ENCODE measurements around the gene EPN2. TPM values are rescaled to one million over a fixed set of nuclear protein-coding genes. Genes with fewer than 3 reads are reported as not detected.

EPN2 gene
- total RNA-seq, 1 donor from 2014 or later: 74.5 TPM

DNA sequence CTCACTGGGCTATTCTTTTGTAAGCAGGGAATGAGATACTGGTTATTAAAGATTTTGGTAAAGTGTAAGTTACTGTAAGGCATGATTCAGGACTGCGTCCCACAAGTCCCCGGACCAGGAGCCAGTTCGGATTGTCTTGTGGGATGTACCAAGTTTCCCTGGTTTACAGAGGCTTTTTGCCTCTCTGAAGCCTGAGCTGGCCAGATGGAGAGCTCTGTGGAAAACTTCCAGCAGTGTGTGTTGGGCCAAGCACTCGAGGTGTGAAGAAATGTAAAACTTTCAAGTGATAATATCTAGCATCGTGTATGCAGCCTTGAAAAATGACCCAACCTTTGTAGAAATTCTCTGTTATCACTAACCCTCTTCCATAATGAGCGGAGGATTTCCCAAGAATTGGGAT, 2.4 kb downstream of the EPN2 start:
- TF ChIP-seq, protein P1, sequence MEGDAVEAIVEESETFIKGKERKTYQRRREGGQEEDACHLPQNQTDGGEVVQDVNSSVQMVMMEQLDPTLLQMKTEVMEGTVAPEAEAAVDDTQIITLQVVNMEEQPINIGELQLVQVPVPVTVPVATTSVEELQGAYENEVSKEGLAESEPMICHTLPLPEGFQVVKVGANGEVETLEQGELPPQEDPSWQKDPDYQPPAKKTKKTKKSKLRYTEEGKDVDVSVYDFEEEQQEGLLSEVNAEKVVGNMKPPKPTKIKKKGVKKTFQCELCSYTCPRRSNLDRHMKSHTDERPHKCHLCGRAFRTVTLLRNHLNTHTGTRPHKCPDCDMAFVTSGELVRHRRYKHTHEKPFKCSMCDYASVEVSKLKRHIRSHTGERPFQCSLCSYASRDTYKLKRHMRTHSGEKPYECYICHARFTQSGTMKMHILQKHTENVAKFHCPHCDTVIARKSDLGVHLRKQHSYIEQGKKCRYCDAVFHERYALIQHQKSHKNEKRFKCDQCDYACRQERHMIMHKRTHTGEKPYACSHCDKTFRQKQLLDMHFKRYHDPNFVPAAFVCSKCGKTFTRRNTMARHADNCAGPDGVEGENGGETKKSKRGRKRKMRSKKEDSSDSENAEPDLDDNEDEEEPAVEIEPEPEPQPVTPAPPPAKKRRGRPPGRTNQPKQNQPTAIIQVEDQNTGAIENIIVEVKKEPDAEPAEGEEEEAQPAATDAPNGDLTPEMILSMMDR (IDR thresholded peaks at IDR 0.05; ENCODE audit: unreplicated experiment): no peak
- Mint-ChIP-seq H3K36me3 (ENCODE audit: low read depth, unreplicated experiment) (peaks cover 6% of the 10 kb centered on the region), H3K4me1 (ENCODE audit: unreplicated experiment) (peaks cover 27% of the 10 kb centered on the region), H3K9me3 (ENCODE audit: unreplicated experiment) (no peaks in the 10 kb centered on the region), H3K4me3 (ENCODE audit: unreplicated experiment) (peak overlapping the region; percentile 57), H3K27me3 (ENCODE audit: unreplicated experiment) (peaks cover 3% of the 10 kb centered on the region), H3K27ac (ENCODE audit: unreplicated experiment) (no peak overlapping the region)
- DNase-seq (ENCODE audit: low spot score): no peak

DNA sequence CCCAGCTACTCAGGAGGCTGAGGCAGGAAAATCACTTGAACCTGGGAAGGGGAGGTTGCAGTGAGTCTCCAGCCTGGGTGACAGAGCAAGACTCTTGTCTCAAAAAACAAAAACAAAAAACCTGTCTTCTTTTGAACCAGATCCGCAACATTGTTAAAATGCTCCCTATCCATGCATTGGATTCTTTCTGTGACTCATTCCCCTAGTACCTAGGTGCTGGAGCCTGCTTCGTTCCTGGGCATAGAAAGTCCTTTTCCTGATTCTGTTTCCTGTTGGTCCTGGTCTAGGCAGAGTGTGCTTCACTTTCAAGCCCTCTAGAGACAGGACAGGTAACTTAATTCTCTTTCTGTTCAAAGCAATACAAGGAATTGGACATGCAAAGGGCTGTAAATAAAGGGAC, 5.2 kb downstream of the EPN2 start:
- H3K4me1 Mint-ChIP-seq (ENCODE audit: unreplicated experiment): peaks cover 33% of the 10 kb centered on the region
- DNase-seq (ENCODE audit: low spot score): no peak
- no peaks in the 10 kb centered on the region for H3K9me3 Mint-ChIP-seq (ENCODE audit: unreplicated experiment)
- peak overlapping the region; percentile 65 for H3K27ac Mint-ChIP-seq (ENCODE audit: unreplicated experiment)
- peaks cover 3% of the 10 kb centered on the region for H3K27me3 Mint-ChIP-seq (ENCODE audit: unreplicated experiment)
- peaks cover 6% of the 10 kb centered on the region for H3K36me3 Mint-ChIP-seq (ENCODE audit: low read depth, unreplicated experiment)
- TF ChIP-seq, protein P1 (IDR thresholded peaks at IDR 0.05; ENCODE audit: unreplicated experiment): no peak
- no peak overlapping the region for H3K4me3 Mint-ChIP-seq (ENCODE audit: unreplicated experiment)

DNA sequence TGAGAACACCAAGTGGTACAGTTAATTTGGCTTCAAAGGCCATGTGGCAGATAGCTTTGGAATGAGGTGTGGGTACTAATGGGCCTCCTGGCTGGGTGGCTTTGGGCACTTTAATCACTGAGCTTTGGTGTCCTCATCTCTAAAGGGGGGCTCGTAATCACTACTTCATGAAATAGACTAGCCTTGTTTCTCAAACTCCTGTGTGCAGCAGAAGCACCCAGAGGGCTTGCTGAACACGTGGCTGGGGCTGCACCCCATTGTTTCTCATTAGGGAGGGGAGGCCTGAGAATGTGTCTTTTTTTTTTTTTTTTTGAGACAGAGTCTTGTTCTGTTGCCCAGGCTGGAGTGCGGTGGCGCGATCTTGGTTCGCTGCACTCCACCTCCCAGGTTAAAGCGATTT, 5.8 kb downstream of the EPN2 start:
- no peak overlapping the region for H3K4me3 Mint-ChIP-seq (ENCODE audit: unreplicated experiment)
- no peak for DNase-seq (ENCODE audit: low spot score)
- TF ChIP-seq, protein P1 (IDR thresholded peaks at IDR 0.05; ENCODE audit: unreplicated experiment): no peak
- peaks cover 3% of the 10 kb centered on the region for H3K27me3 Mint-ChIP-seq (ENCODE audit: unreplicated experiment)
- peaks cover 6% of the 10 kb centered on the region for H3K36me3 Mint-ChIP-seq (ENCODE audit: low read depth, unreplicated experiment)
- peak overlapping the region; percentile 65 for H3K27ac Mint-ChIP-seq (ENCODE audit: unreplicated experiment)
- H3K9me3 Mint-ChIP-seq (ENCODE audit: unreplicated experiment): no peaks in the 10 kb centered on the region
- peaks cover 39% of the 10 kb centered on the region for H3K4me1 Mint-ChIP-seq (ENCODE audit: unreplicated experiment)

DNA sequence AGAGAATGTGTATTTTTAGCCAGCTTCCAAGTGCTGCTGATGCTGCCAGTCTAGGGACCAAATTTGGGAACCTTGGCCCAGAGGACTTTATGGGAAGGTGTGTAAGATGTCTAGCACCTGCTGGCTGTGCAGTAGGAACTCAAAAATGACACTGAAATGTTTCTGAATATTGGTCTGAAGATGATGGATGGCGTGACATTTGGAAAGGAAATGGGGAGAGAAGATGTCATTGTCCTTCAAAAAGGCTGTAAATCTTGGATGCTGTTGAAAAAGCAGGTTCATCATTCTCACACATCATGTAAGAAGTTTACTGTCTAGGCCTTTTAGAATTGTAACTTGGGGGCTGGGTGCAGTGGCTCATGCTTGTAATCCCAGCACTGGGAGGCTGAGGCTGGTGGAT, 6.7 kb downstream of the EPN2 start:
- Mint-ChIP-seq H3K27ac (ENCODE audit: unreplicated experiment) (no peak overlapping the region), H3K27me3 (ENCODE audit: unreplicated experiment) (peaks cover 3% of the 10 kb centered on the region), H3K4me3 (ENCODE audit: unreplicated experiment) (no peak overlapping the region), H3K36me3 (ENCODE audit: low read depth, unreplicated experiment) (peaks cover 10% of the 10 kb centered on the region), H3K4me1 (ENCODE audit: unreplicated experiment) (peaks cover 41% of the 10 kb centered on the region), H3K9me3 (ENCODE audit: unreplicated experiment) (no peaks in the 10 kb centered on the region)
- DNase-seq (ENCODE audit: low spot score): no peak
- TF ChIP-seq, protein P1 (IDR thresholded peaks at IDR 0.05; ENCODE audit: unreplicated experiment): no peak

DNA sequence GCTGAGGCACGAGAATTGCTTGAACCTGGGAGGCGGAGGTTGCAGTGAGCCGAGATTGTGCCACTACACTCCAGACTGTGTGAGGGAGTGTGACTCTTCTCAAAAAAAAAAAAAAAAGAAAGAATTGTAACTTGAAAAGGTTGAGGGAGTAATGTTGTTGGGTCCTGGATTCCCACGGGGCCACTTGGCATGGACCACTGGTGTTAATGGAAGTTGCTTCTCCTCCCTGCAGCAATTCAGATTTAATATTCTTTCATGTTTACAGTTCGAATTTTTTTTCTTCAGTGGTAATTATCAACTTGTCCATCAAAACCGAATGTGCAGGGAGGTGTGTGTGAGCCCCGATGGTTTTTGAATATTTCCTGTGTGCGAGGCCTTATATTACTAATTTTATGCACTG, 7.2 kb downstream of the EPN2 start:
- Mint-ChIP-seq H3K27me3 (ENCODE audit: unreplicated experiment) (peaks cover 3% of the 10 kb centered on the region), H3K9me3 (ENCODE audit: unreplicated experiment) (no peaks in the 10 kb centered on the region), H3K4me1 (ENCODE audit: unreplicated experiment) (peaks cover 46% of the 10 kb centered on the region), H3K4me3 (ENCODE audit: unreplicated experiment) (no peak overlapping the region), H3K36me3 (ENCODE audit: low read depth, unreplicated experiment) (peaks cover 10% of the 10 kb centered on the region), H3K27ac (ENCODE audit: unreplicated experiment) (no peak overlapping the region)
- no peak for DNase-seq (ENCODE audit: low spot score)
- TF ChIP-seq, protein P1 (IDR thresholded peaks at IDR 0.05; ENCODE audit: unreplicated experiment): no peak
